HepG2 (cell line): ENCODE data around the gene SCN8A. TPM values are rescaled to one million over a fixed set of nuclear protein-coding genes. Genes with fewer than 3 reads are reported as not detected.

Experiments used
- POGZ ChIP-seq: sonication (generic); formaldehyde crosslinking; IDR thresholded peaks from 2 replicates; pipeline ENCODE4 v1.4.0; 2020; ENCODE audit warnings: mild to moderate bottlenecking, missing genetic modification reagents
- RBFOX2 ChIP-seq: fragments of 200-400 bp; formaldehyde crosslinking; IDR thresholded peaks from 2 replicates; pipeline ENCODE4 v1.6.1; 2017; ENCODE audit warnings: low read depth, mild to moderate bottlenecking, low read length
- SMARCE1 ChIP-seq: fragments of 450-650 bp; IDR thresholded peaks from 2 replicates; pipeline ENCODE4 v1.6.1; 2017; ENCODE audit warnings: borderline replicate concordance
- ZFP41 ChIP-seq: sonication (generic); formaldehyde crosslinking; IDR thresholded peaks from 2 replicates; pipeline ENCODE4 v1.4.0; 2020; ENCODE audit warnings: mild to moderate bottlenecking, missing genetic modification reagents, borderline replicate concordance
- ZNF232 ChIP-seq: sonication (generic); formaldehyde crosslinking; IDR thresholded peaks from 2 replicates; pipeline ENCODE4 v1.4.0; 2020; ENCODE audit warnings: missing genetic modification reagents, borderline replicate concordance
- ZNF776 ChIP-seq: sonication (generic); formaldehyde crosslinking; IDR thresholded peaks from 2 replicates; pipeline ENCODE4 v1.4.0; 2020; ENCODE audit warnings: mild to moderate bottlenecking, missing genetic modification reagents
- polyA plus RNA-seq, 8 experiments: library from polyadenylated mRNA; depleted of rRNA in 3 of 8; stranded (reverse) in 7 of 8; unstranded in 1 of 8; fragments of >200 nt; fragmentation: Illumina TruSeq in 4 of 8; extraction: Trizol in 4 of 8; gene quantifications; 2 replicates each; pipeline versions ENCODE4 v1.2.1 to v1.2.3, GENCODE V29; 2011 to 2016; ENCODE audit warnings: low read depth in 4 of 8, missing spikeins in 1 of 8, mixed read lengths in 1 of 8; ENCODE audit not compliant: insufficient read depth in 1 of 8
- total RNA-seq, 5 experiments: library from RNA; depleted of rRNA; stranded (reverse); fragments of >200 nt; fragmentation: Illumina TruSeq; extraction: Trizol; gene quantifications; 2 replicates each; pipeline ENCODE4 v1.2.3, GENCODE V29; 2016; ENCODE audit warnings: low read depth in 1 of 5
- TF ChIP-seq, protein P1 (sequence below): sonication (generic); formaldehyde crosslinking; IDR thresholded peaks from 2 replicates; pipeline ENCODE4 v1.4.0; 2020; ENCODE audit warnings: missing genetic modification reagents, mild to moderate bottlenecking, borderline replicate concordance
- TF ChIP-seq, protein P2 (sequence below): sonication (generic); formaldehyde crosslinking; IDR thresholded peaks from 2 replicates; pipeline ENCODE4 v1.4.0; 2020; ENCODE audit warnings: low read depth, mild to moderate bottlenecking, missing genetic modification reagents
- TF ChIP-seq, protein P3 (sequence below): sonication (generic); formaldehyde crosslinking; IDR thresholded peaks from 2 replicates; pipeline ENCODE4 v1.9.0; 2022; ENCODE audit warnings: low read depth, missing genetic modification reagents
- TF ChIP-seq, protein P4 (sequence below): sonication (generic); formaldehyde crosslinking; IDR thresholded peaks from 2 replicates; pipeline ENCODE4 v1.4.0; 2020; ENCODE audit warnings: missing genetic modification reagents

The SCN8A gene
- total and polyA plus RNA-seq, 2 of the 13 experiments (the other 11 are each of a cell fraction or from before 2014, with no cell fraction given) = 0.57 to 1.4 TPM

DNA sequence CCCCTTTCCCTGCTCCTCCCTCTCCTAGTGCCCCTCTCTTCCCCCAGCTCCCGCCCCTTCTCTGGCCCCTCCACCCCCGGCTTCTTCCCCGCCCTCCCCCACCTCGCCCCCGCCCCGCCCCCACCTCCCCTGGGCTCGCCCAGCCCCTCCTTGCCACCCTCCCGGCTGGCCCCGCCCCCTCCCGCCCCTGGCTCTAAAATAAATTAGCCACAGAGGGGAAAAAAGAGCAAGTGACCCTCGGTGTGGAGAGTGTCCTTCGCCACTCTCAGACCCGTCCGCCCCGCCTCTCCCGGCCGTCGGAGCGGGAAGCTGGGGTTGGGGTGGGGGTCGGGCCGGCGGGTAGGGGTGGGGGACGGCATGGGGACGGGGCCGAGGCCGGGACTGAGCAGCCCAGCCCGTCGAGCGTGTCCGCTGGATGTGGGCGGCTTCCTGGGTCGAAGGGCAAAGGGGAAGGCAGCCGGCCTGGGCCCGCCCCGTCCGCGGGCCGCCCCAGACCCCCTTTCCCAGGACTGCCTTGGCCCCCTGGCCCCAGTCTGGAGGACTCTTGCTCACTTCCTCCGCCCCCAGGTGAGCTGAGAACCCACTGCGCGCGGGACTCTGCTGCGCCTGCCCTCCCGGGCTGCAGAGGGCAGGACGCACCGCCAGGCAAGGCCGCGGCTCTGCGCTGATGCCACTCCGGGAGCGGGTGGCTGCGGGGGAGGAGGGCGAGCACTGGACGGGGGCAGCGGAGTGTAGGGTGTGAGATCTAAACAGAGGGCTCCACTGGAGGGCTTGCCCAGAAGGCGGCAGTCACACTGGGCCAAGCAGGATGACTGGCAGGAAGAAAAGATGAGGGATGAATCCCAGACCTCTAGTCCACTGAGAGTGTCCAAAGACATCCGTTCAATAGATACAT lies 258.1 kb downstream of the SCN8A start (continued):
- TF ChIP-seq, protein P1, sequence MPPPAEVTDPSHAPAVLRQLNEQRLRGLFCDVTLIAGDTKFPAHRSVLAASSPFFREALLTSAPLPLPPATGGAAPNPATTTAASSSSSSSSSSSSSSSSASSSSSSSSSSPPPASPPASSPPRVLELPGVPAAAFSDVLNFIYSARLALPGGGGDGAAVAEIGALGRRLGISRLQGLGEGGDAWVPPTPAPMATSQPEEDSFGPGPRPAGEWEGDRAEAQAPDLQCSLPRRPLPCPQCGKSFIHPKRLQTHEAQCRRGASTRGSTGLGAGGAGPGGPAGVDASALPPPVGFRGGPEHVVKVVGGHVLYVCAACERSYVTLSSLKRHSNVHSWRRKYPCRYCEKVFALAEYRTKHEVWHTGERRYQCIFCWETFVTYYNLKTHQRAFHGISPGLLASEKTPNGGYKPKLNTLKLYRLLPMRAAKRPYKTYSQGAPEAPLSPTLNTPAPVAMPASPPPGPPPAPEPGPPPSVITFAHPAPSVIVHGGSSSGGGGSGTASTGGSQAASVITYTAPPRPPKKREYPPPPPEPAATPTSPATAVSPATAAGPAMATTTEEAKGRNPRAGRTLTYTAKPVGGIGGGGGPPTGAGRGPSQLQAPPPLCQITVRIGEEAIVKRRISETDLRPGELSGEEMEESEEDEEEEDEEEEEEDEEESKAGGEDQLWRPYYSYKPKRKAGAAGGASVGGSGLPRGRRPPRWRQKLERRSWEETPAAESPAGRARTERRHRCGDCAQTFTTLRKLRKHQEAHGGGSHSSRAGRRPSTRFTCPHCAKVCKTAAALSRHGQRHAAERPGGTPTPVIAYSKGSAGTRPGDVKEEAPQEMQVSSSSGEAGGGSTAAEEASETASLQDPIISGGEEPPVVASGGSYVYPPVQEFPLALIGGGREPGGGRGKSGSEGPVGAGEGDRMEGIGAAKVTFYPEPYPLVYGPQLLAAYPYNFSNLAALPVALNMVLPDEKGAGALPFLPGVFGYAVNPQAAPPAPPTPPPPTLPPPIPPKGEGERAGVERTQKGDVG (CRISPR knock-in tag) = no peak
- TF ChIP-seq, protein P2, sequence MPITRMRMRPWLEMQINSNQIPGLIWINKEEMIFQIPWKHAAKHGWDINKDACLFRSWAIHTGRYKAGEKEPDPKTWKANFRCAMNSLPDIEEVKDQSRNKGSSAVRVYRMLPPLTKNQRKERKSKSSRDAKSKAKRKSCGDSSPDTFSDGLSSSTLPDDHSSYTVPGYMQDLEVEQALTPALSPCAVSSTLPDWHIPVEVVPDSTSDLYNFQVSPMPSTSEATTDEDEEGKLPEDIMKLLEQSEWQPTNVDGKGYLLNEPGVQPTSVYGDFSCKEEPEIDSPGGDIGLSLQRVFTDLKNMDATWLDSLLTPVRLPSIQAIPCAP = no peak
- TF ChIP-seq ZFP41 (CRISPR knock-in tag) (no peak), SMARCE1 (no peak), POGZ (no peak), ZNF232 (CRISPR knock-in tag) (no peak), ZNF776 (CRISPR knock-in tag) (no peak), RBFOX2 (0 out of 2 replicates have a peak, but pooled peaks have one; percentile 29)
- TF ChIP-seq, protein P3, sequence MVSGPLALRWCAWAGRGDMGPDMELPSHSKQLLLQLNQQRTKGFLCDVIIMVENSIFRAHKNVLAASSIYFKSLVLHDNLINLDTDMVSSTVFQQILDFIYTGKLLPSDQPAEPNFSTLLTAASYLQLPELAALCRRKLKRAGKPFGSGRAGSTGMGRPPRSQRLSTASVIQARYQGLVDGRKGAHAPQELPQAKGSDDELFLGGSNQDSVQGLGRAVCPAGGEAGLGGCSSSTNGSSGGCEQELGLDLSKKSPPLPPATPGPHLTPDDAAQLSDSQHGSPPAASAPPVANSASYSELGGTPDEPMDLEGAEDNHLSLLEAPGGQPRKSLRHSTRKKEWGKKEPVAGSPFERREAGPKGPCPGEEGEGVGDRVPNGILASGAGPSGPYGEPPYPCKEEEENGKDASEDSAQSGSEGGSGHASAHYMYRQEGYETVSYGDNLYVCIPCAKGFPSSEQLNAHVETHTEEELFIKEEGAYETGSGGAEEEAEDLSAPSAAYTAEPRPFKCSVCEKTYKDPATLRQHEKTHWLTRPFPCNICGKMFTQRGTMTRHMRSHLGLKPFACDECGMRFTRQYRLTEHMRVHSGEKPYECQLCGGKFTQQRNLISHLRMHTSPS (CRISPR knock-in tag) = no peak
- TF ChIP-seq, protein P4, sequence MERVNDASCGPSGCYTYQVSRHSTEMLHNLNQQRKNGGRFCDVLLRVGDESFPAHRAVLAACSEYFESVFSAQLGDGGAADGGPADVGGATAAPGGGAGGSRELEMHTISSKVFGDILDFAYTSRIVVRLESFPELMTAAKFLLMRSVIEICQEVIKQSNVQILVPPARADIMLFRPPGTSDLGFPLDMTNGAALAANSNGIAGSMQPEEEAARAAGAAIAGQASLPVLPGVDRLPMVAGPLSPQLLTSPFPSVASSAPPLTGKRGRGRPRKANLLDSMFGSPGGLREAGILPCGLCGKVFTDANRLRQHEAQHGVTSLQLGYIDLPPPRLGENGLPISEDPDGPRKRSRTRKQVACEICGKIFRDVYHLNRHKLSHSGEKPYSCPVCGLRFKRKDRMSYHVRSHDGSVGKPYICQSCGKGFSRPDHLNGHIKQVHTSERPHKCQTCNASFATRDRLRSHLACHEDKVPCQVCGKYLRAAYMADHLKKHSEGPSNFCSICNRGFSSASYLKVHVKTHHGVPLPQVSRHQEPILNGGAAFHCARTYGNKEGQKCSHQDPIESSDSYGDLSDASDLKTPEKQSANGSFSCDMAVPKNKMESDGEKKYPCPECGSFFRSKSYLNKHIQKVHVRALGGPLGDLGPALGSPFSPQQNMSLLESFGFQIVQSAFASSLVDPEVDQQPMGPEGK = peak; percentile 39; the same call in 1 of the 2 replicates
